HG03175 (cell line): Measurements from ENCODE around the gene VWC2L.

Experiments used
- ATAC-seq: cut with Tn5 transposase; IDR thresholded peaks from one replicate; pipeline ENCODE4 v1.9.1; 2021; ENCODE audit warnings: mild to moderate bottlenecking, moderate library complexity; ENCODE audit not compliant: unreplicated experiment

VWC2L gene

GRCh38 chr2:214579035-214579434 is 168.2 kb downstream of the VWC2L start:
- no peak for ATAC-seq

DNA sequence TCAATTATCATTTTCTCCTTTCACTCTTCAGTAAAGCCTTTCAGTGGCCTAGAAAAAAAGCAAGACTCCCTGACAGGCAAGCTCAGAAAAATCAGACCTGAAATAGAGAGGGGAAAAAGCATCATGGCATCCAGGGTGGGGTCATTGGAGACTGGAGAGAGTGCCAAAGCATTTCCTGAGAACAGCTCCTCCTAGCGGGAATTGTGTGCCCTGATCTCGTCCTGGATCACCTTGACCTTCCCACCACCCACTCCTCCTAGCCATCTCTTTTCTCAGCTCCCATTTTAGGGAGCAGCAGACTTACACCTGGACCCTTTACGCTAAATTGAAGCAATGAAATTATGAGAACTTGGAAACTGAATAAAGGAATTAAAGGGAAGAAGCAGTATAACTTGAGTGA is 176.6 kb downstream of the VWC2L start:
- ATAC-seq, result no peak

GRCh38 chr2:214591366-214591765 is 180.5 kb downstream of the VWC2L start:
- no peak for ATAC-seq

DNA sequence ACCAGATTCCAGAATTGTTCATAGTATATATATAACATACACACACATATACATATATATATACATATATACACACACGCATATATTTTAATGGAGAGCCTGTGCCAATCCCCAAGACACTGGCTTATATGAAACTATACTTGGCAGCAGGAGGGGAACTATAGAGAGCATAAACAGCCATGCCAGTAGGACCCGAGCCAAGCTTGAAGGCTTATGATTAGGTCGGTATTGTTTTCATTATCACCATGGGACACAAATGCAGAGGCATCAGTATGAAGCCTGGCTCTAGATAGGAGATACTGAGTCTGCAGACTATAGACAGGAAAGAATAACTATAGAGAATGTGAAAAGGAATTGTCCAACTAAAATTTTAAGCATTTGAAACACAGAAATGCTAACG is 181.2 kb downstream of the VWC2L start:
- ATAC-seq, result no peak

DNA sequence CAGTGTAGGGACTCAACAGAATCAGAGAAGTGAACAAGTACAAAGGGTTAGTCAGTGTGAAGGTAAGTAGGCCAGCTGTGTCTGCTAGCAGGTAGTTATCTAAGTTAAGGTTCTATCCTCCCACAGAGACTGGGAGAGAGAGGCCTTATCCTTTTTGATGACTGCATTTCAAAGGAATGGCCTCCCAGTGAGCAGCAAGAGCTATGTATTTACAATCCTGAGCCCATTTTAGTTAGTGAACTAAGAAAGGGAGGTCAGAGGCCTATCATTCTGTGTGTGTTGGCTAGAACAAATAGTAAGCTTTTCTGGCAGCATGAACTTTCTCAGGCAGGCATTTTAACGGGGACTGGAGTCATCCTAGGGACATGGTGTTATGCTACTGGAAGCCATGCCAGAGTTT is 182.9 kb downstream of the VWC2L start:
- ATAC-seq, result no peak

GRCh38 chr2:214601852-214602633 is 191.2 kb downstream of the VWC2L start:
- no peak for ATAC-seq

DNA sequence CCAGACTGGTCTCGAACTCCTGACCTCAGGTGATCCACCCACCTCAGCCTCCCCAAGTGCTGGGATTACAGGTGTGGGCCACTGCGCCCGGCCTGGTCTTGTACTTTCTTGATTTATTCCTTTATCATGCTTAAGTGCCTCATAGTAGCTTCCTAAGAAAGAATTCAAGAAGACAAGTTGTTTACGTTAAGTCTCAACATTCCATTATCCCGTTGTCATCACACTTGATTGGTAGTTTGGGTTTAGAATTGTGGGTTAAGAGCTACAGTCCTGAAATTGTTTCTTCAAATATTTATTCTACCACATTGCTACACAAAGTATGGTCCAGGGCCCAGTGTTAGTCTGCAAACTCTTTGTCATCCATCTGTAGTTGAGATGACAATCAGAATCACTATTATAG is 194.0 kb downstream of the VWC2L start:
- no peak for ATAC-seq

DNA sequence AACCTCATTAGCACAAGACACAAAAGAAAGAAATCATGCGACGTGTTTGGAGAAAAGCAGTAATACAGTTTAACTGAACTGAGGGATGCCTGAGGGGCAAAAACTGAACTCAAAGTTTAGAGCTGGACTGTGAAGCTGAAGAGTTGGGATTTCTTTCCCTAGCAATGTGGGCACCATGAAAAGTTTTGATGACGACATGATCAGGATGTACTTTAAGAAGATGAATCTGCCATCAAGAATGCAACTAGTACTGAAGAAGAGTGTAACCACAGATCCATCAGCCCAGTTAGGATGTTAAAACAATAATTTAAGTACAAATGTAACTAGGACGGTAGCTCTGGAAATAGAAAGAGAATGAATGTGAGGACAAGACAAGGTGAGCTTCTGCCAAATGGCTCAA is 196.2 kb downstream of the VWC2L start:
- no peak for ATAC-seq

DNA sequence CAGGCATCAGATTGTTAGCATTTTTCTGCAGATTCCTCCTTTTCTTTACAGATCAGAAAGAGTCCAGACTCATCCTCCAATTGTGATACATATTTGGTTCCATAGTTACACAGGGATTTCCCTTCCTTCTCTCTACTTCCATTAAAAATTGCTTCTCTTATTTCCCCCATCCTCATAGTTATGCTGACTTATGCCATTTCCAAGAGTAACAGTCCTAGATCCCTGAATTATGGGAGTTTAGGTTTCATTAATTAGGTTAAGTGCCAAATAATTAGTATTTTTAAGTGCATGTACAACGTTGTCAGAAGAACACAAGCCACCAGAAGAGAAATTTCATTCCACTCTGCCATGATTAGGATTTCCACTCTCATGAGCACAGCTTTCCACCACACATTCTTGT is 200.2 kb downstream of the VWC2L start:
- no peak for ATAC-seq

- ATAC-seq, result no peak
These were observed 213.4 kb downstream of the VWC2L start for GRCh38 chr2:214624166-214624760.

- no peak for ATAC-seq
These were observed 217.2 kb downstream of the VWC2L start for GRCh38 chr2:214628091-214628490.
